Esophagus muscularis mucosa (tissue), 3 donors: ENCODE results near the gene NEU1.

Source experiments
- POLR2A ChIP-seq: fragments of 450-650 bp; IDR thresholded peaks from one replicate; pipeline ENCODE4 v1.6.1; 2017; ENCODE audit warnings: antibody characterized with exemption, moderate library complexity, mild to moderate bottlenecking, low read depth
- POLR2AphosphoS5 ChIP-seq, 2 donors: sonication (generic); formaldehyde crosslinking; IDR thresholded peaks; one replicate each; pipeline ENCODE4 v1.6.1; 2017; ENCODE audit warnings: antibody characterized with exemption in 2 of 2
- TF ChIP-seq, protein P1 (sequence below), 3 experiments: fragments of 200-600 bp in 2 of 3; fragments of 450-650 bp in 1 of 3; sonication (generic) in 2 of 3; IDR thresholded peaks; one replicate each; pipeline ENCODE4 v1.5.1; 2017 to 2019; ENCODE audit warnings: antibody characterized with exemption in 3 of 3, mild to moderate bottlenecking in 2 of 3, moderate library complexity in 1 of 3

DNA sequence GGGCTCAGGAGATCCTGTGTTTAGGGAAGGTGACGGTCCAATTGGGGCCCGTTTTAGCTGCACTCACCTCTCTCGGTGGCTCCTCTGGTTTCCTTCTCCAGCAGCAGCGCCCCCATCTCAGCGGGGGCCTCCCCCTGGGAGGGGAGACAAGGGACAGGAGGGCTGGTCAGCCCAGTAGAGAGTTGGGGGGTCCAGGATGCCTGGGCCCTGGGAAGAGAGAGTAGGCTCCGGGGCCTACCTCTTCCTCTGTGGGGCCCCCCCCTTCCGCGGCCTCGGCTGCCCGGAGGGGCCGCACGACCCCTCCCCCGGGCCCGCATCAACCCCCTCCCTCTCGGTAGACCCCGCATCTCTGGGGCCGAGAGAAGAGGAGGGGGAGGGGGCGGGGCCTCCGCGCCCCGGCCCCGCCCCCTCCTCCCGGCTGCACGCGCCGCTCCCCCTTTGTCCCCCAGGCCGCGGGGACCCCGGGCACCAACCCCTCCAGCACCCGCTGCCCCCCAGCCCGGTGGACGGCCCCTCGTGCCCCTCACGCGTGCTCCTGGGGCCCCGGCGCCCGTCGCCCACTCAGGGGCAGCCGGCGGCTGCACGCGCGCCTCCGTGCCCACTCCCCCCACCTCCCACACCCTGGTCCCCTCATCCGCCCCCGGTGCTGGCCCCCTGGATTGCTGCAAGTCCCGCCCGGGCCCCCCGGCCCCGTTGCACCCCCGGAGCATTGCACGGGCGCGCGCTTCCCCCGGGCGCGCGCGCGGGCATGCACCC is 34.4 kb upstream of the NEU1 start:
- TF ChIP-seq, protein P1, sequence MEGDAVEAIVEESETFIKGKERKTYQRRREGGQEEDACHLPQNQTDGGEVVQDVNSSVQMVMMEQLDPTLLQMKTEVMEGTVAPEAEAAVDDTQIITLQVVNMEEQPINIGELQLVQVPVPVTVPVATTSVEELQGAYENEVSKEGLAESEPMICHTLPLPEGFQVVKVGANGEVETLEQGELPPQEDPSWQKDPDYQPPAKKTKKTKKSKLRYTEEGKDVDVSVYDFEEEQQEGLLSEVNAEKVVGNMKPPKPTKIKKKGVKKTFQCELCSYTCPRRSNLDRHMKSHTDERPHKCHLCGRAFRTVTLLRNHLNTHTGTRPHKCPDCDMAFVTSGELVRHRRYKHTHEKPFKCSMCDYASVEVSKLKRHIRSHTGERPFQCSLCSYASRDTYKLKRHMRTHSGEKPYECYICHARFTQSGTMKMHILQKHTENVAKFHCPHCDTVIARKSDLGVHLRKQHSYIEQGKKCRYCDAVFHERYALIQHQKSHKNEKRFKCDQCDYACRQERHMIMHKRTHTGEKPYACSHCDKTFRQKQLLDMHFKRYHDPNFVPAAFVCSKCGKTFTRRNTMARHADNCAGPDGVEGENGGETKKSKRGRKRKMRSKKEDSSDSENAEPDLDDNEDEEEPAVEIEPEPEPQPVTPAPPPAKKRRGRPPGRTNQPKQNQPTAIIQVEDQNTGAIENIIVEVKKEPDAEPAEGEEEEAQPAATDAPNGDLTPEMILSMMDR (IDR thresholded peaks at IDR 0.05) = no peak
- no peak for TF ChIP-seq POLR2AphosphoS5 (IDR thresholded peaks at IDR 0.05)
- no peak for TF ChIP-seq POLR2A
